ENCODE measurements around the gene BSPRY.

The BSPRY gene

GRCh38 chr9:113350937-113351336 lies 1.6 kb downstream of the BSPRY start:
- peak overlapping the region; percentile 88 for H3K4me2 ChIP-seq (ENCODE audit: low read depth, low read length)
- peak; percentile 62 for DNase-seq
- H3K4me3 ChIP-seq (ENCODE audit: low read length): peak overlapping the region; percentile 80

GRCh38 chr9:113352006-113352405 lies 2.7 kb downstream of the BSPRY start:
- Histone ChIP-seq H3K9me2 (replicated peaks; ENCODE audit: insufficient read depth, low read length) (no peaks in the 10 kb centered on the region), H3K27me3 (replicated peaks; ENCODE audit: insufficient read depth, low read length) (no peaks in the 10 kb centered on the region), H3K79me2 (ENCODE audit: low read length) (peaks cover 48% of the 10 kb centered on the region), H4K20me1 (ENCODE audit: insufficient read depth, low read length) (no peaks in the 10 kb centered on the region), H3K4me1 (ENCODE audit: low read length) (peaks cover 40% of the 10 kb centered on the region), H3K9ac (ENCODE audit: low read length) (no peak overlapping the region), H3K9me3 (replicated peaks; ENCODE audit: insufficient read depth, low read length) (no peaks in the 10 kb centered on the region), H3F3A (ENCODE audit: insufficient read depth, low read length) (peaks cover 42% of the 10 kb centered on the region), H3K4me2 (ENCODE audit: low read depth, low read length) (peak overlapping the region; percentile 26; the same call in 1 of the 2 replicates), H3K36me3 (replicated peaks; ENCODE audit: insufficient read depth, low read length) (no peaks in the 10 kb centered on the region), H3K4me3 (ENCODE audit: low read length) (no peak overlapping the region), H2AFZ (ENCODE audit: low read length) (no peak overlapping the region), H3K27ac (ENCODE audit: low read length) (peak overlapping the region; percentile 53; the same call in 1 of the 2 replicates)
- no peak for TF ChIP-seq CTCF (IDR thresholded peaks at IDR 0.05; ENCODE audit: low read length)
- TF ChIP-seq EZH2phosphoT487 (IDR thresholded peaks at IDR 0.05; ENCODE audit: low read length): no peak
- no peak for TF ChIP-seq EZH2 (optimal IDR thresholded peaks at IDR 0.05; ENCODE audit: low read depth, low read length)
- no peak for DNase-seq

More at GRCh38 chr9:113350937-113351336, 1.6 kb downstream of the BSPRY start:
- Histone ChIP-seq H4K20me1 (ENCODE audit: insufficient read depth, low read length) (no peaks in the 10 kb centered on the region), H3K9me3 (replicated peaks; ENCODE audit: insufficient read depth, low read length) (no peaks in the 10 kb centered on the region), H2AFZ (ENCODE audit: low read length) (no peak overlapping the region), H3F3A (ENCODE audit: insufficient read depth, low read length) (peaks cover 42% of the 10 kb centered on the region), H3K36me3 (replicated peaks; ENCODE audit: insufficient read depth, low read length) (no peaks in the 10 kb centered on the region), H3K9me2 (replicated peaks; ENCODE audit: insufficient read depth, low read length) (no peaks in the 10 kb centered on the region), H3K27ac (ENCODE audit: low read length) (peak overlapping the region; percentile 89), H3K79me2 (ENCODE audit: low read length) (peaks cover 41% of the 10 kb centered on the region), H3K4me1 (ENCODE audit: low read length) (peaks cover 40% of the 10 kb centered on the region), H3K9ac (ENCODE audit: low read length) (peak overlapping the region; percentile 84), H3K27me3 (replicated peaks; ENCODE audit: insufficient read depth, low read length) (no peaks in the 10 kb centered on the region)
- no peak for TF ChIP-seq CTCF (IDR thresholded peaks at IDR 0.05; ENCODE audit: low read length)
- TF ChIP-seq EZH2 (optimal IDR thresholded peaks at IDR 0.05; ENCODE audit: low read depth, low read length): no peak
- no peak for TF ChIP-seq EZH2phosphoT487 (IDR thresholded peaks at IDR 0.05; ENCODE audit: low read length)

- Histone ChIP-seq H3K4me2 (ENCODE audit: low read depth, low read length) (no peak overlapping the region), H3K27me3 (replicated peaks; ENCODE audit: insufficient read depth, low read length) (no peaks in the 10 kb centered on the region), H3K9me2 (replicated peaks; ENCODE audit: insufficient read depth, low read length) (no peaks in the 10 kb centered on the region), H2AFZ (ENCODE audit: low read length) (no peak overlapping the region), H3K4me1 (ENCODE audit: low read length) (peaks cover 38% of the 10 kb centered on the region), H3K27ac (ENCODE audit: low read length) (peak overlapping the region; percentile 53; the same call in 1 of the 2 replicates), H3K9ac (ENCODE audit: low read length) (0 out of 2 replicates have a peak overlapping the region, but pooled peaks have one; percentile 17), H3K9me3 (replicated peaks; ENCODE audit: insufficient read depth, low read length) (no peaks in the 10 kb centered on the region), H3K79me2 (ENCODE audit: low read length) (peaks cover 49% of the 10 kb centered on the region), H3K4me3 (ENCODE audit: low read length) (no peak overlapping the region), H3K36me3 (replicated peaks; ENCODE audit: insufficient read depth, low read length) (no peaks in the 10 kb centered on the region), H3F3A (ENCODE audit: insufficient read depth, low read length) (peaks cover 40% of the 10 kb centered on the region), H4K20me1 (ENCODE audit: insufficient read depth, low read length) (no peaks in the 10 kb centered on the region)
- TF ChIP-seq EZH2phosphoT487 (IDR thresholded peaks at IDR 0.05; ENCODE audit: low read length) (no peak), CTCF (IDR thresholded peaks at IDR 0.05; ENCODE audit: low read length) (no peak), EZH2 (optimal IDR thresholded peaks at IDR 0.05; ENCODE audit: low read depth, low read length) (no peak)
- peak; percentile 15 for DNase-seq
These were observed 3.1 kb downstream of the BSPRY start for GRCh38 chr9:113352411-113352810.
